Measurements from ENCODE around the gene AP1M1.

Gene AP1M1

DNA sequence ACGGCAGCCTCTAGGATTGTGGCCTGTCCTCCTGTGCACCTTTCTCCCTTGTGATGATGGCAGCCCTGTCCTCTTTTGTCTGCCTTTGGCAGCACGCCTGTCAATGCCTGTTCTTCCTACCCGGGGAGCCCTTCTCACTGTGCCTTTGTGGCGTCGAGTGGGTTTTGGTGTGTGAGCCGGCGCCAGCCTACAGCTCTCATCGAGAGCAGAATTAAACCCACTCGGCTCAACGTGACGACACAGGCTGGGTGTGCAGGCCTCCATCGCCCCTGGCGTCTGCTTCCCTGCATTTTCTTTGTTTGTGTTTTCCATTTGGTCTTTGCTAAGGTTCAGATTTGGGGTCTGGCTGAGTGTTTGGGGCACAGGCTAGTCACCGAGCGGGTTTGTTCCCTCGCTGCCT is 34.4 kb downstream of the AP1M1 start:
- DNase-seq (ENCODE audit: low read depth) = no peak

DNA sequence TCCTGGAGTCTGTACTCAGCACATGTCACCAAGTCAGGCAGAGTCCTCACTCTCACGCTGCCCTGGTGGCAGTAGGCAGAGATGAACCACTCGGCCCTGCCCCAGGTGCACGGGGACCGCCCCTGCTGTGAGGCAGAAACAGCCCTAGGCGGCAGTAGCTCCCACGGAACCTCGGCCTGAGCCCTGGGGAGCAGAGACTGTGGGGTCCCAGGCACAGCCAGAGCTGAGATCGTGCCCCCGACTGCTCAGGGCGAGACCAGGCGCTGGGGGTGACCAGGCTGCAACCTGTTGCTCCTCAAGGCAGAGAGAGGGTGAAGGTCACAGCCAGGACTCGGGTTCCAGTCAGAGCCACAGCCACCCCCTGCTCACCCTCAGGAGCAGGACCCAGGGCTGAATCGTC is 34.9 kb downstream of the AP1M1 start:
- no peak for DNase-seq (ENCODE audit: low read depth)

DNA sequence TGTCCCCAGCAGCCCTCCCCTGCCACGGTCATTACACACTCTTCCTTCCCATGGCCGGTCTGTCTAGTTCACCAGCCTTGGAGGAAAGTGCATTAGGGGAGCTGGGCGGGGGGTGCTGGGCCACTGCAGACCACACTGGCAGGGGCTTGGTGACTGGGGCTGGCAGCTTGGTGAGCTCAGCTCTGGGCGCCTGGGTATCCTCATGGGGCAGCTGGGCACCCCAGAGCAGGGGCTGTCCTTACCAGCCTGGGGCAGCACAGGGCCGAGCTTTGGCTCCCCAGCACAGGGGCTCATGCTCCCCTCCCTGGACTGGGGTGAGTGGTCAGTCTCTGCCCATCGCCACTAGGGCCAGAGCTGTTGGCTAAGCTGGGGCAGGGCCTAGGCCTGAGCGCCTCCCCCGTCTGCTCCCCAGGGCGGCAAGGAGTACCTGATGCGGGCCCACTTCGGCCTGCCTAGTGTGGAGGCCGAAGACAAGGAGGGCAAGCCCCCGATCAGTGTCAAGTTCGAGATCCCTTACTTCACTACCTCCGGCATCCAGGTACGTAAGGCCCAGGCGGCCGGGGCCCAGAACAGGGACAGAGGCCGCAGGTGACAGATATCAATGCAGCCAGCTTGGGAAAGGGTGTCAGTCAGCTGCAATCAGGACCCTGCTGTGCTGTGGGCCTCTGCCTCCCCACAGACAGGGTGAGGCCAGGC is 35.5 kb downstream of the AP1M1 start:
- no peak for DNase-seq (ENCODE audit: low read depth)

DNA sequence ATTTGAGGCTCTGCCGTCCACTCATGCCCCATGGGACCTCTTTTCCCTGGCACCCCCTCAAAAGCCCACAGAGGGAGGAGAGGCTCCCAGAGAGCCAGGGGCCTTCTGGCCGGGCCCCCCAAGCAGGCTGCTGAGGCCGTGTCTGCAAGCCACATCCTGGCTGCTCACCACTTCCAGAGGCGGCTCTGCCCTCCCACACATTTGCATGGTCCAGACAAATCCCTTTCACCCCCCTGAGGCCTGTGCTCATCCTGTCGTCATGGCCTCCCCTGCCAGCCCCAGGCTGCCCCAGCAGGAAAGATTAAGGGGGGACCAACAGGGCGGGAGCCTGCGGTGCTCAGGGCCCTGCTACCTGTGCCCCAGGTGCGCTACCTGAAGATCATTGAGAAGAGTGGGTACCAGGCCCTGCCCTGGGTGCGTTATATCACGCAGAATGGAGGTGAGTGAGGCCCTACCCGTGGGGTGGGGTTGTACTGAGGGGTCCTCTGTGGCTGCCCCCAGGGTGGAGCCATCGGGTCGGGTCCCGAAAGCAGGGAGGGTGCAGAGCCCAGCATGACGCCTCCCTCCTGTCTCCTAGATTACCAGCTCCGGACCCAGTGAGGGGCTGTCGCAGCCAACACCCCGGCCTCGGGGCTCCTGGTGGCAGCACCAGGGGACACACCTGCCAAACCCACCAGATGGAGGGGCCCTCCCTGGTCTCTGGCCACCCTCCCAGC is 36.3 kb downstream of the AP1M1 start:
- no peak for DNase-seq (ENCODE audit: low read depth)

DNA sequence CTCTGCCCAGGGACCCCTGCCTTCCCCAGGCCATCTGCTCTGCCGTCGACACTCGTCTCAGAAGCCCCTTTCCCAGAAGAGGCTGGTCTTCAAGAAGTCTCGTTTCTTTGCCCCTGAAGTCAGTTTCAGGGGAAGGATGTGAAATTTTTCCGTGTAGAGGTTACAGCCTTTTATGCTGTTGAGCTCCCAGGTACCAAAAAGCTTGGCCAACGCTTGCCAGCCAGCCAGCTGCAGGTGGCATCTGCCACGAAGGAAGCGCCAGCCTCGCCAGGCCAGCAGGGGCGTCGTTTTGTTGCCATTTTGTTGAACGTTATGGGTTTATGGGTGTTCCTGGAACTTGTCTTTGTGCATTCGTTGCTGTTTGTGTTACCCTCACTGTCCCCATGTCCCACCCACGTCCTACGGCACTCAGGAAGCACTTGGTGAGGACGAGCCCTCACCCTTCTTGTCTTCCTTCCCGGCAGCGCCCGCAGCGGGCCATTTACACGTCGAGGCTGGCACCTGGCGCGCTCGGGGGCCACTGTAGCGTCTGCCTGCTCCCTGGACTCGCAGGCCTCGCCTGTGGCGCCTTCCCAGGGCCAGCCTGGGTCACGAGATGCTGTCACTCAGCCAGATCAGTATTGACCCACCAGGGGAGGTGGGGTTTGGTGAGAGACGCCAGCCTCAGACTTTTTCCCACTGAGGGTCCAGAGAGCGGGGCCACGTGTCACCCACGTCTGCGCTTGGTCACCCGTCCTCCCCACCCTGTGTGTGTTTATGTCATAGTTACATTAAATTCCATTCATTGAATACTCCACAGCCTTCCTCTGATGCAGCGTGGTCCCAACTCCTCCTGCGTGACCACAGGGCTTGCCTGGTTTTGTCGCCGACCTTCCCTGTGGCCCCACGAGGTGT is 37.1 kb downstream of the AP1M1 start:
- DNase-seq (ENCODE audit: low read depth) = no peak

DNA sequence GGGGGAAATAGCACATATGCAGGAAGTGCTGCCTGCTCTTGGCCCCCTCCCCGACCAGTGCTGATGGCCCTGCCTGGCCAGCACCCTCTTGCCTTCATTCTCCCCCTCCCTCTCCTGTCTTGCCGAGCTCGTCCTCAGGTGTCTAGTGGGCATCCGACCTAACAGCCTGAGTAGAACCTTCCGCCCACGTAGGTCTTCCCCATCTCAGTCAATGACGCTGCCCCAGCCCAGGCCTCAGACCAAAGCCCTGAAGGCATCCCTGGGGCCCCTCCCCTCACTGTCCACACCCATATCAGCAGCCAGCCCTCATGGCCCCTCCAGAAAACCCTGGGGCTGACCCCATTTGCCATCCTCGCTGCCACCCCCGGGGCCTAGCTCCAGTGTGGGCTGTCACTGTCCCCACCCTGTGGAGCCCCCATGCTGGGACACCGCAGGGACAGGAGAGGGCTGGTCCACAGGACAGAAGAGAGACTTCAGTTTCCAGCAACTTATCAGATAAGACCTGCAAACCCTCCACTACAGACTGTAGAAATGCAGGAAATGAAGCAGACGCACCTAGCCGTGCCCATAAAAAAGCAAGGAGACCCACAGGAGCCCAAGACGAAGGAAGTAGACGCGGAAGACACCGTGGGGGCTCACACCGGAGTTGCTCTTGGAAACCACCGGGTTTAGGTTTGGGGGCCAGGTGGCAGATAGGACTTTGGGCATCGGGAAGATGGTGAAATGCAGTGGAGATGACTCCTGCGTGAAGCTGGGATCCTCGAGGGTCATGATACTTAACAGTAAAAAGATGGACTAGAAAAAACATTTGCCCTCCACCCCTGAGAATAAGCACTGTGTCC is 38.3 kb downstream of the AP1M1 start:
- DNase-seq (ENCODE audit: low read depth) = no peak

DNA sequence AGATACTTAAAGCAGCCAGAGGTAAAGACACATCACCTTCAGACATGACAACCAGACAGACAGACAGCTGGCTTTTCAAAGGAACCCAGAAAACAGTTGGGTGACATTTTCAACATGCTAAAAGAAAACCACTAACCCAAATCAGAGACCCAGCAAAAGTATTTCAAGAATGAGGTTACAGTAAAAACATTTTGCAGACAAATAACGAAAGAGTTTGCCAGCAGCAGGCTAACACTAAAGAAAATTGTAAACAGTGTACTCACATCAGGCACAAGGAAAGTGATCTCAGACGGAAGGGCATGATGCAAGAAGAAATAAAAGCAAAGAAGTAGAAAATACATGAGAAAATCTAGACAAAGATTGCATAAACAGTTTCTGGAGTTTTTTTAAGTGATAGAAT is 46.4 kb downstream of the AP1M1 start:
- DNase-seq (ENCODE audit: low read depth) = no peak

DNA sequence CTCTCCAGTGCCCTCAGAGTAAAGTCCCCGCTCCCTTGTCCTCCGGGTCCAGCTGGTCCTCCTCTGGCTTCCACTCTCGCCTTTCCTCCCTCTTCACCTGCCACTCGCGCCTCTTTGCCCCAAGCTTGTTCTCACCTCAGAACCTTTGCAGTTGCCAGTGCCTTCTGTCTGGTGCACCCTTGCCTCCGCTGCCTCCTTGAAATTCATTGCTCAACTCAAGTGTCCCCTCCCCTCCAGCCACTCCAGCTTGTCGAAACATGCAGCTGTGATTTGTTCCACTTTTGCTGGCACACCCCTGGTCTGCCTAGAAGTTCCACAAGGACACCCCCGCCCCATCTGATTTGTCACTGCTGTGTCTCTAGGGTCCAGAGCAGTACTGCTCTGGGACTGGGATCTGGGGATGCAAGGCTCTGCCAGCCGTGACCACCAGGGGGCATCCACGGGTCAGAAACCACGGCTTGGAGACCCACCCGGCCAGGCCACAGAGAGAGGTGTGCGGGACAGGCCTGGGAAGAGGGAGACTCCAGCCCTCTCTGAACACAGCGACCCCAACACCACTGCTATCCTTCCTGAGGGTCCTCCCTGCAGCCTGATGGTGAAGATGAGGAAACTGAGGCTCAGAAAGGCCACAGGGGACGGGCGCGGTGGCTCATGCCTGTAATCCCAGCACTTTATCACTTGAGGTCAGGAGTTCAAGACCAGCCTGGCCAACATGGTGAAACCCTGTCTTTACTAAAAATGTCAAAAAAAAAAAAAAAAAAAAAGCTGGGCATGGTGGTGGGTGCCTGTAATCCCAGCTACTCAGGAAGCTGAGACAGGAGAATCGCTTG is 49.9 kb downstream of the AP1M1 start:
- DNase-seq (ENCODE audit: low read depth) = peak; percentile 87

DNA sequence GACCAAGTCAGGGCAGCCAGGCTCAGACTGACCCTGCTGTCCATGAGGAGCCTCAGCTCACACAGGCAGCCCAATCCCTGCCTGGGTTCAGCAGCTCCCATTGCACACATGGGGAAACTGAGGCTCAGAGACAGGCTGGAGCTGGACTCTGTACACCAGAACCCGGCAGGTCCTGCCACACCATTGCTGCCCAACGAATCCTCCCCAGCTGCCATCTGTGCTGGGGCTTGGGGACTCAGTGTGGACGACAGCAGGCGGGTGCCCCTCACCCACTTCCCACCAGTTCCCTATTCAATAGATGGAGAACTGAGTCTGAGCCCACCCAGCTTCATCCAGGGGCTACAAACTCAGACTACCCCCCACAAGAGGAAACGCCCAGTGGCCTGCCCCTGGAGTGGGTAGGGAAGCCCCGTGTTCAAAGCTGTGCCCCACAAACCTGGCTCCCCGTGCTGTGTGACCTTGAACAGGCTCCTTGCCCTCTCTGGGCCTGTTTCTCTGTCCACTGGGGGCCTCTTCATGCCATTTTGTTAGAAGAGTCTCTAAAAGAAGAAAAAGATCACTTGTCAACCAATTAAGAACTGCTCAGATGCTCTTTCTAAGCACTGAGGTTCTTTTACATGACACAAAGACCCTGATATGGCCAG is 50.8 kb downstream of the AP1M1 start:
- no peak for DNase-seq (ENCODE audit: low read depth)

DNA sequence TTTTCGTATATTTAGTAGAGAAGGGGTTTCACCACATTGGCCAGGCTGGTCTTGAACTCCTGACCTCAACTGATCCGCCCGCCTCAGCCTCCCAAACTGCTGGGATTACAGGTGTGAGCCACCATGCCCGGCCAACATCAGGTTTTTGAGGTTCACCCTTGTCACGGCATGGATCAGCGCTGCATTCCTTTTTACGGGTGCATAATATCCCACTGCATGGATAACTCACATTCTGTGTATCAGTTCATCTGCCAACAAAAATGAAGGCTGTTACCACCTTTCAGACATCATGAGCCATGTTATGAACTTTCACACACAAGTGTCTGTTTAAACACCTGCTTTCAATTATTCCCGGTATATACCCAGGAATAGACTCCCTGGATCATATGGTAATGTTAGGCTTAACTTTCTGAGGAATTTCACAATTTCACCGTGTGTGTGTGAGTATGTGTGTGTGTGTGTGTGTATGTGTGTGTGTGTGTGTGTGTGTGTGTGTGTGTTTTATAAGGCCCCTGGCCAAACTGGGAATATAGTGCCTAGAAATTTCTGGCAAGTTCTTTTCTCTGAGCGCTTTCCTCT is 52.2 kb downstream of the AP1M1 start:
- DNase-seq (ENCODE audit: low read depth) = no peak

DNA sequence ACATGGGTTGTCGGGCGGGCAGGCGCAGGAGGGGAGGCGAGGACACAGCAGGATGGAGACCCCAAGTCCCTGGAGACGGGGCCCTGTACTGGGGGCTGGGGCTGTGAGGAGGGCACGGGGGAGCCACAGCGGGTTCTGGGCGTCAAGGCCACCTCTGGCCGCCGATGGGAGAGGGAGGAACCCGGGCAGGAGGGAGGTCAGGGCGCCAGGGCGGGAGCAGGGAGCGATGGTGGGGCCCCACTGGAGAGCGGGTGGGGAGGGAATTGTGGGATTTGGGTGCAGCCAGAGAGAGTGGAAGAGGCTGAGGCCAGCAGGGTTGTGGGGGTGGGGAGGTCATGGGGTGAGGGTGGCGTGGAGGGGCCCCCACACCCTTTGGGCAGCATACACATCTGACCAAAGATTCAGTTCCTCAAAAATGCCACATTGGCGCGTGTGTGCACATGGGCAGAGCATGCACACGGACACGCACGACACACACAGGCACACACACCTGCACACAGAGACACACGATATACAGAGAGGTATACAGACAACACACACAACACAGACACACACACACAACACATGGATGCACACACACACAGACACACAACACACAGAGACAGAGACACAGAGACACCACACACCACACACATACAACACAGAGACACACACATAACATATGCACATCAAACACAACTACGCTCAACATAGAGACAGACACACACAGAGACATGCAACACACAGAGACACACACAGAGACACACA is 54.9 kb downstream of the AP1M1 start:
- no peak for DNase-seq (ENCODE audit: low read depth)

DNA sequence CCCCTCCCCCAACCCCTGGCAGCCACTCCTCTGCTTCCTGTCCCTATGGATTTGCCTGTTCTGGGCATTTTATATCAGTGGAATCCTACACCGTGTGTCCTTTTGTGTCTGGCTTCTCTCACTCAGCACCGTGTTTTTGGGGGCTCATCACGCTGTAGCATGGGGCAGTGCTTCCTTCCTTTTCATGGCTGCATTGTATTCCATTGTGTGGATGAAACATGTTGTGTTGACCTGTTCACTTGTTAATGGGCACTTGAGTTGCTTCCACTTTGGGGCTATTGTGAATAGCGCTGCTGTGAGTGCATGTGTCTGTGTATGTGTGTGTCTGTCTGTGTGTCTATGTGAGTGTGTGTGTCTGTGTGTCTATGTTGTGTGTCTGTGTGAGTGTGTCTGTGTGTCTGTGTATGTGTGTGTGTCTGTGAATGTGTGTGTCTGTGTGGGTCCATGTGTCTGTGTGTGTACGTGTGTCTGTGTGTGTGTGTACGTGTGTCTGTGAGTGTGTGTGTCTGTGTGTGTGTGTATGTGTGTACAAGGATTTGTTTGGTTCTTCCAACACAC is 57.2 kb downstream of the AP1M1 start:
- DNase-seq (ENCODE audit: low read depth) = no peak

DNA sequence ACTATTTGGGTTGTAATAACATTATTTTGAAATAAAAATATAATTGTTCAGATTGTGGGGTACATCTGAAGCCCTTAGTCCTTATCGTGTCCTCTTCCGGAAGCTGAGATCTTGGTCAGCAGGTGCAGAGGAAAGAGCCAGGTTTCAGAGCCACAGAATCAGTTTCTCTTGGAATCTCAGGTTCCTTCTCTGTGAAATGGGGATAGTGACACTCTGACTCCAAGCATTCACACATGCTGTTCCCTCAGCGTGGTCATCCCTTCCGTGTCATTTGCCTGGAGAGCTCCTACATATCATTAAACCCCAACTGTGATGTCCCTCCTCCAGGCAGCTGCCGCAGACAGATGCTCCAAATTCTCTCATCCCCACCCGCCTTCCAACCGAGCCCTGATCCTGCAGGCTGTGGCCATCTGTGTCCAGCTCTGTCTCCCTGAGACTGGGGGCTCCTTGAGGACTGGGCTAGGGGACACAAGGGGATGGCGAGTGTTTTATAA is 59.8 kb downstream of the AP1M1 start:
- DNase-seq (ENCODE audit: low read depth) = no peak

DNA sequence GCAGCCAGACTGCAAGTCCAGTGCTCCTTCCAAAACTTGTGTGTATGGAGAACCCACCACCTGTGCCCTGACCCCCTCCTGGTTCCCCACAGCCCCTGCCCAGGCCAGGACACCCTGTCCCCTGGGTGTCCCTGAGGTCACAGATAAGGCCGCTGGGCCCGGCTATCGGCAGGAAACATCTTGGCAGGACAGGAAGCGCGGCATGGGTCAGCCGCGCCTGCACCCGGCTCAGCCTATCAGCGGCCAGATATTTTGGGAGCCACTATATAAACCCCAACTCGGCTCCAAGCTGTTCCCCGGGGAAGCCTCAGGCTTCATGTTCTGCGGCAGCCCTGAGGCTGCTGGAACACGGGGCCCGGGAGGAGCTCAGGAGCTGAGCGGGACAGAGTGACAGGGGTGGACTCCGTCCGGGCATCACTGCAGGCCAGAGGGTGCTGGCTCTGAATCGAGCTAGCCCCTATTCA is 60.8 kb downstream of the AP1M1 start:
- no peak for DNase-seq (ENCODE audit: low read depth)

DNA sequence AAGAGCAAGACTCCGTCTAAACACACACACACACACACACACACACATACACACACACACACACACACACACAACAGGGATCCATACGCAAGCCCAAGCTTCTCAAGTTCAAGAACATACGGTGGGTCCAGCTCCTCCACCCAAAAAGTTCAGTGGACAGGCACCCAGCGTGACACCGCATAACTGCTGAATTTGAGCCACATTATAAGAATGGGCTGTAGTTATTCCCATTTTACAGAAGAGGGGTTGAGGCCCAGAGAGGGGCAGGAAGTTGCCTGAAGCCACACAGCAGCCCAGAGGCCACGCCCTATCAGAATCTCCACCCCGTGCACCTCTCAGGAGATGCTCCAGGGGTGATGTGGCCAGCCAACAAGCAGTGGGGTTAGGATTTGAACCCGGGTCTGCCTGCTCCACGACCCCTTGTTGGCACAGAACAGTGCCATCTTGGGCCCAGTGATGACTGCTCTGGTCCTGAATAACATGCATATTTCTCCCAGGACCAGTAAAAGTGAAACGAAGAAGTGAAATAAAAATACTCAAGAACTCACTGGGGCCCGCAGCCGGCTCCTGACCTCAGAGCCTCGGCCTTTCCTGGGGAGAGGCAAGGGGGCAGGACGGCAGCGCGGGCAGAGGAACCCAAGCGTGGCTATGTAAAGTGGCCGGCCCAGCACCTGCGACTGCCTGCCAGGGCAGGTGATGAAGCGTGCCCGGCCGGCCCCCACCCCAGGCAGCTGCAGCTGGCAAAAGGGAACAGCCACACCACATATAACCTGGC is 61.9 kb downstream of the AP1M1 start:
- no peak for DNase-seq (ENCODE audit: low read depth)

DNA sequence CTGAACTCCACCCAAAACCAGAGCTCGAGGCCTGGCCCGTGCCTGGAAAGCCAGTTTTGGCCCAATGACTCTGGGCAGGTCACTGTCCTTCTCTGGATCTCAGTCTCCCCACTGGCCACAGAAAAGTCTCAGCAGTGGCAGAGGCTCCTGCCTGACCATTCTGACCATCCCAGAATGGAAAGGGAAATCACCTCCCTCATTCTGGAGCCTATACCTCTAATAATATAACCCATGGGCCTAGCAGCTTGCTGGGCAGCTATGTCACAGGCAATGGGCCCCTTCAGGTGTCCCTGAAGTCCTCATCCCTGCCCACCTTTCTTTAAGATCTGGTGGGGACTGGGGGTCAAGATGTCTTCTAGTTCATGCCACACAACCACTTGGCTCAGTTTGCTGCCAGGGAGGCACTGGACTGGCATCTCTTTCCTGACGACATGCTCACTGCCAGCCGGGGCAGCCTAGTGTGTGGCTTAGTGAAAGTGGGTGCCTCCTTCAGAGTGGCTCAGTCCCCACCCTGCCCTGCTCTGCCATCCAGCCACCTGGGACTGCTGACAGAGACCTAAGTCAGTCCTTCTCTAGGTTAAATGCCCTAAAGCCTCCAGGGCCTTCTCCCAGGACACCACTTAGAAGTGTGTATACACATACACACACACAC is 62.6 kb downstream of the AP1M1 start:
- no peak for DNase-seq (ENCODE audit: low read depth)

DNA sequence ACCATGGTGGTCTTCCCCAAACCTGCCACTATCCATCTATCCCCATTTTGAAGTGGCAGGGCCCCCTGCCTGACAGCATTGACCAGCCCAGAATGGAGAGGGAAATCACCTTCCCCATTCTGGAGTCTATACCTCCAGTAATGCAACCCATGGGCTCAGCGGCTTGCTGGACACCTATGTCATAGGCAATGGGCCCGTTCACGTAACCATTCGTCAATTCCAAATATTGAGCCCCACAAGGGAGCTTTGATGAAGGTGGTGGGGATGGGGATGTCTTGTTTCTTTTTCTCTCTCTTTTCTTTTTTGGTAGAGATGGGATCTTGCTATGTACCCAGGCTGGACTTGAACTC is 63.1 kb downstream of the AP1M1 start:
- DNase-seq (ENCODE audit: low read depth) = no peak
